ENCODE results near the gene TRIM17. TPM values are rescaled to one million over a fixed set of nuclear protein-coding genes. Genes with fewer than 3 reads are reported as not detected.

TRIM17 gene, protein sequence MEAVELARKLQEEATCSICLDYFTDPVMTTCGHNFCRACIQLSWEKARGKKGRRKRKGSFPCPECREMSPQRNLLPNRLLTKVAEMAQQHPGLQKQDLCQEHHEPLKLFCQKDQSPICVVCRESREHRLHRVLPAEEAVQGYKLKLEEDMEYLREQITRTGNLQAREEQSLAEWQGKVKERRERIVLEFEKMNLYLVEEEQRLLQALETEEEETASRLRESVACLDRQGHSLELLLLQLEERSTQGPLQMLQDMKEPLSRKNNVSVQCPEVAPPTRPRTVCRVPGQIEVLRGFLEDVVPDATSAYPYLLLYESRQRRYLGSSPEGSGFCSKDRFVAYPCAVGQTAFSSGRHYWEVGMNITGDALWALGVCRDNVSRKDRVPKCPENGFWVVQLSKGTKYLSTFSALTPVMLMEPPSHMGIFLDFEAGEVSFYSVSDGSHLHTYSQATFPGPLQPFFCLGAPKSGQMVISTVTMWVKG
- total RNA-seq (2012; rRNA removed), result 0.22 TPM in 1 of 2 replicates, not detected in the other

DNA sequence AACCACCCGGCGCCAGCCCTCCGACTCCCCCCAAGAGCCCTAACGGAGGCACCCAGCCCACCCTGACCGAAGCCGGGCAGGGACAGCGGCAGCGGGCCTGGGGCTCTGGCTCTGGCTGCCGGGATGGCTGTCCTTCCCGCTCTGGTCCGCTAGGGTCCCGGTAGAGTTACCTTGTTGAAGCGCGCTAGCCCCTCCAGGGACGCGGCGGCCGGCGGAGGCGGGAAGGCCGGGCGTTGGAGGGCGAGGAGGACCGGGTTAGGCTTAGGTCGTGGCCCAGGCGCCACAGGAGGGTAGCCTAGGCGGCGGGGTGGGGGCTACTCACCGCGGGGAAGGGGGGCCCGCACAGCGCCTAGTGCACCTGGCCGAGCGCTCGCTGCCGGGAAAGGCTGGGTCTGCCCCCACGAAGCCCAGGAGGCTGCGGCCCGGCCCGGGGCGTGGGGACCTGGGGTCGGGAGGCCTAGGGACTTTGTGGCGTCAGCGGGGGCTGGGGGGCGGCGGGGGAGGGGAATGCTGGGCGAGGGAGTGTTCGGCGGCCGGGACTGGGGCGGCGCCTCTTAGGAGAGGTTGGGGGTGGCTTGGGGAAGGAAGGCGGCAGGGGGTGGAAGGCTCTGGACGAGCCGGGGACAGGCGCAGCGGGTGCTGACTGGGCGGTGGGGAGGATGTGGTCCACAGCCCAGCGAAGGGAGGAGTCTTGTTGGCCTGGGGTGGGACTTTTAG is at the start of gene TRIM17:
Gene TRIM17 (minus strand): TSS at position 645 of the 717 bp plus-strand sequence. CDS start 1,789 bp downstream, outside the sequence.
- Histone ChIP-seq H3K4me3 (ENCODE audit: low read length) (peak within 1 kb of the TSS; percentile 3), H3K4me1 (ENCODE audit: control insufficient read depth, insufficient read depth, low read length) (peaks cover 6% of the 10 kb centered on the region), H3K9ac (ENCODE audit: low read depth, low read length) (no peak within 1 kb of the TSS), H3K27me3 (ENCODE audit: control insufficient read depth, insufficient read depth, low read length) (peaks cover 37% of the 10 kb centered on the region), H3K9me3 (replicated peaks; ENCODE audit: low read length) (no peaks in the 10 kb centered on the region), H3K4me2 (ENCODE audit: low read length) (peak within 1 kb of the TSS; percentile 54), H3K36me3 (ENCODE audit: insufficient read depth, low read length) (no peaks in the 10 kb centered on the region)

DNA sequence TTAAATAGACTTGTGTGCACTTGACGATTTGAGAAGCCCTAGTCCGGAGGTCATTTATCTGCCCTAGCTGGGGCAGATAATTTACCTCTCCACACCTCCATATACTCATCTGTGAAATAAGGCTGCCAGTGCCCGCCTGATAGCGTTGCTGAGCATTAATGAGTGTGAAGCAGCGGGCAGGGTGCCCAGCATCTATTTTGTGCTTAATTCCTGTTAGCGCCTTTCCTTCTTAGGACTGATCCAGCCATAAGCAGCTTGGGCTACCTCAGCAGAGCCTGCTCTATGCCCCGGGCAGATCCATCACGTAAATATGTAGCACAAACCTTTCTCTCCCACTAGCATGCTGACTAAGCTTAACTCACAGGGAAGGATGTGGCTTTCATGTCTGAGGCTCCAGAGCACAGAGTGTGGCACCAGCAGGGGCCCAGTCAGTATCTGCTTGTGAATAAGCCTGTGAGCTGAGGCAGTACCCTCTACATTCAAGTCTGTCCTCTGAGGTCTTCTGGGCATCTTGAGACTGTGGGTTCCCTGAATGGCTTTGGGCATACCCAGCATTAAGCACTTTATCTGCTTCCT is 49.0 kb upstream of the TRIM17 start:
- Histone ChIP-seq H3K4me2 (ENCODE audit: low read length) (no peak overlapping the region), H3K9me3 (replicated peaks; ENCODE audit: low read length) (no peaks in the 10 kb centered on the region), H3K4me1 (ENCODE audit: control insufficient read depth, insufficient read depth, low read length) (no peaks in the 10 kb centered on the region), H3K9ac (ENCODE audit: low read depth, low read length) (no peak overlapping the region), H3K36me3 (ENCODE audit: insufficient read depth, low read length) (no peaks in the 10 kb centered on the region), H3K27me3 (ENCODE audit: control insufficient read depth, insufficient read depth, low read length) (peaks cover 88% of the 10 kb centered on the region), H3K4me3 (ENCODE audit: low read length) (no peak overlapping the region)

DNA sequence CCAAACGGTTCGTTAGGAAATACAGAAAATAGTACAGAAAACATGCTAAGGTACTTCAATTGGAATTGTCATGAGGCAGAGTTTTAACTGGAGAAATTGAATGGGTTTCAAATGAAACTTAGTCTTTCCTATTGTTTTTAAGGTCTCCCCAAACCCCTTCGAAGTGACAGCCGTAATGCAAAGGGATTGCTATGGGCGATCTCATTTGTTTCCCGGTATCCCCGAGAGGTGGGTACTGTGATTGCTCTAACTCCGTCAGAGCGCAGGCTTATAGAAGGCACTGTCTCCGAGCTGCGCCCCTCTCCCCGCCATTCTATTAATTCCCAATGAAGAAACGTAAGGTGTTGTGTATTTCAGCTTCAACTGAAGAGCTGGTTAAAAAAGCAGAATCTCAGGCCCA is 48.5 kb upstream of the TRIM17 start:
- H3K9me3 ChIP-seq (replicated peaks; ENCODE audit: low read length), result no peaks in the 10 kb centered on the region
- no peaks in the 10 kb centered on the region for H3K4me1 ChIP-seq (ENCODE audit: control insufficient read depth, insufficient read depth, low read length)
- H3K4me2 ChIP-seq (ENCODE audit: low read length), result peak overlapping the region; percentile 65
- no peaks in the 10 kb centered on the region for H3K36me3 ChIP-seq (ENCODE audit: insufficient read depth, low read length)
- H3K27me3 ChIP-seq (ENCODE audit: control insufficient read depth, insufficient read depth, low read length), result peaks cover 86% of the 10 kb centered on the region
- H3K4me3 ChIP-seq (ENCODE audit: low read length), result no peak overlapping the region
- no peak overlapping the region for H3K9ac ChIP-seq (ENCODE audit: low read depth, low read length)

DNA sequence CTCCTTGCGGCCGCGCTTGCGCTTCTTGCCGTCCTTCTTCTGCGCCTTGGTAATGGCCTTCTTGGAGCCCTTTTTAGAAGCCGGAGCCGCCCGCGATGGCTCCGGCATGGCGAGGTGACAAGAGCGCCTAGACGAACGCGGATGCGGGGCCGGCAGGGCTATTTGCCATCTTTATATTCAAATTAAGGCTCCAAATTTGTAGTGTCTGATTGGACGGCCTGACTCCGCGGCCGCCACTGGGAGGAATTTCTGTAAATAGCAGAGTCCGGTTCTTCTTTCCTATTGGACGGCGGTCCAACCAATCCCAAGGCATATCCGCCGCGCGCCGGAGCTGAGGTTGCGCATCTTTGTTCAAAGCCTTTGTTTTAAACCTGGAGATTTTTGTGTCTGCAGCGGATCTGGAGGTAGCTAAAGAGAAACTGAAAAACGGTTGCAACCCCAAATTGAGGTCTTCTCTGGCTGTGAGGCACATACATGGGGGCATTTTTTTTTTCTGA is 47.9 kb upstream of the TRIM17 start:
- H3K27me3 ChIP-seq (ENCODE audit: control insufficient read depth, insufficient read depth, low read length), result peaks cover 82% of the 10 kb centered on the region
- H3K4me3 ChIP-seq (ENCODE audit: low read length), result peak overlapping the region; percentile 46
- H3K36me3 ChIP-seq (ENCODE audit: insufficient read depth, low read length), result no peaks in the 10 kb centered on the region
- H3K9ac ChIP-seq (ENCODE audit: low read depth, low read length), result no peak overlapping the region
- peak overlapping the region; percentile 65 for H3K4me2 ChIP-seq (ENCODE audit: low read length)
- no peaks in the 10 kb centered on the region for H3K9me3 ChIP-seq (replicated peaks; ENCODE audit: low read length)
- H3K4me1 ChIP-seq (ENCODE audit: control insufficient read depth, insufficient read depth, low read length), result peaks cover under 1% of the 10 kb centered on the region

DNA sequence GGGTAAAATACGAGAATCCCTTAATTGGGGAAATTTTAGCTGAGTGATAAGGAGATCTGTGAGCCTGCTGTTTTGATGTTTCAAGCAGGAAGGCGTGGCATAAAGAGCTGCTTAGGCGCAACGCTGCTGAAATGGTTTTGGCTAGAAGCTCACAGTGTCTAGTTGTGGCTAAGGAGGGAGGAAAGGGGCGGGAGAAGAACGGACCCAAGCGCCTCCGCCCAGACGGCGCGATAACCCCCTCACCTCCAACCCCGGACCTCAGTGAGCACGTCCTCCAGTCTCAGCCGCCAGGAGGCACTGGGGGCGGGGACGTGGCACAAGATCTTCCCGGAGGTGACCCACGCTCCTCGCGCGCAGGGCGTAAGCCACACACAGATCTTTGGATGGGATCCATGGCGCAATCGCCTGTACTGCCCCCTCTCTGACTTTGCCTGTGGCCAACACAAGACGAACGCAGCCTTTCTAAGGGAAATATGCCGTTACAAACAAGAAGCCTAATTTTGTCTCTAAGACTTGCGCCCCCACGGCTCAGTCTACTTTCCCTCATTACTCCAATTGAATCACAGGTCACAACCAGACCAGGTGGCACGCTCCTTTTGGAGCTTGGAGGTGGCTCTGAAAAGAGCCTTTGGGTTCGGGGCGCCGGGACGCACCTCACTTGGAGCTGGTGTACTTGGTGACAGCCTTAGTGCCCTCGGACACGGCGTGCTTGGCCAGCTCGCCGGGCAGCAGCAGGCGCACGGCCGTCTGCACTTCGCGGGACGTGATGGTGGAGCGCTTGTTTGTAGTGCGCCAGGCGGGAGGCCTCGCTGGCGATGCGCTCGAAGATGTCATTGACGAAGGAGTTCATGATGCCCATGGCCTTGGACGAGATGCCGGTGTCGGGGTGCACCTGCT is 47.1 kb upstream of the TRIM17 start:
- H3K4me1 ChIP-seq (ENCODE audit: control insufficient read depth, insufficient read depth, low read length), result peaks cover 8% of the 10 kb centered on the region
- peak overlapping the region; percentile 65 for H3K4me2 ChIP-seq (ENCODE audit: low read length)
- H3K4me3 ChIP-seq (ENCODE audit: low read length), result peak overlapping the region; percentile 46
- H3K27me3 ChIP-seq (ENCODE audit: control insufficient read depth, insufficient read depth, low read length), result peaks cover 75% of the 10 kb centered on the region
- H3K36me3 ChIP-seq (ENCODE audit: insufficient read depth, low read length), result no peaks in the 10 kb centered on the region
- H3K9me3 ChIP-seq (replicated peaks; ENCODE audit: low read length), result no peaks in the 10 kb centered on the region
- no peak overlapping the region for H3K9ac ChIP-seq (ENCODE audit: low read depth, low read length)

DNA sequence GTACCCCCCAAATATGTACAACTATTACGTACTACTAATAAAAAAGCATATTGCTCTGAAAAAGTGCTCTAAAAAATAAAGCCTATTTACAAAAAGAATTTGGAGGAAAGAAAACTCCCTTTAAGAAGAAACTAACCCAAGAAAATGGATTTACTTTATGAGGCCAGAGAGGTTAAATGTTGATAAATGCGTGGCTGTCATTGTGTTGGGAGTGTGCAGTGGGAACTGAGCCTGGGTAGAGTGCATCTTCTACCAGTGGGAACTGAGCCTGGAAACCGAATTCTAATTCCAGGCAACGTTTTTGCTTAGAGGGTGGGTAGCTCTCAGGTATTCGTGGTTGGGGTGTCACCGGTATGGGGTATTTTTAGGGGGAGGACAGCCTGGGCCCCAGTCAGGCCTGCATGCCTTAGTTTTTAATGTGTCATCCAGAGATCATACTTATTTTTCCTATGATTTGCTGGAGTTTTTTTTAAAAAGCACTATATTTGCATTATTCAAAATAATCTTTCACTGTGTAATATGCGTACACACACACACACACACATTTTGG is 46.4 kb upstream of the TRIM17 start:
- Histone ChIP-seq H3K4me1 (ENCODE audit: control insufficient read depth, insufficient read depth, low read length) (peaks cover 10% of the 10 kb centered on the region), H3K4me2 (ENCODE audit: low read length) (no peak overlapping the region), H3K9ac (ENCODE audit: low read depth, low read length) (no peak overlapping the region), H3K4me3 (ENCODE audit: low read length) (no peak overlapping the region), H3K36me3 (ENCODE audit: insufficient read depth, low read length) (no peaks in the 10 kb centered on the region), H3K27me3 (ENCODE audit: control insufficient read depth, insufficient read depth, low read length) (peaks cover 68% of the 10 kb centered on the region), H3K9me3 (replicated peaks; ENCODE audit: low read length) (no peaks in the 10 kb centered on the region)

DNA sequence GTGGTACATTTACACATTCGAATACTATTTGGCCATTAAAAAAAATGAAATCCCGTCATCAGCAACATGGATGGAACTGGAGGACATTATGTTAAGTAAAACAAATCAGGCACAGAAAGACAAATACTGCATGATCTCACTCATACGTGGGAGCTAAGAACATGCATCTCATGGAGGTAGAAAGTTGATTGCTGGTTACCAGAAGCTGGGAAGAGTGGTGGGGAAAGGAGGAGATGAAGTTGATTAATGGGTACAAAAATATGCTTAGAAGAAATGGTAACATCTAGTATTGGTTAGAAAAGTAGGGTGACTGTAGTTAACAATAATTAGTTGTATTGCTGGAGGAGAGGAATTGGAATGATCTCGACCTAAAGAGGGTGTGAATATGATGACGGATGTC is 45.9 kb upstream of the TRIM17 start:
- Histone ChIP-seq H3K4me1 (ENCODE audit: control insufficient read depth, insufficient read depth, low read length) (peaks cover 10% of the 10 kb centered on the region), H3K36me3 (ENCODE audit: insufficient read depth, low read length) (no peaks in the 10 kb centered on the region), H3K27me3 (ENCODE audit: control insufficient read depth, insufficient read depth, low read length) (peaks cover 62% of the 10 kb centered on the region), H3K4me3 (ENCODE audit: low read length) (no peak overlapping the region), H3K9me3 (replicated peaks; ENCODE audit: low read length) (no peaks in the 10 kb centered on the region), H3K9ac (ENCODE audit: low read depth, low read length) (no peak overlapping the region), H3K4me2 (ENCODE audit: low read length) (no peak overlapping the region)

DNA sequence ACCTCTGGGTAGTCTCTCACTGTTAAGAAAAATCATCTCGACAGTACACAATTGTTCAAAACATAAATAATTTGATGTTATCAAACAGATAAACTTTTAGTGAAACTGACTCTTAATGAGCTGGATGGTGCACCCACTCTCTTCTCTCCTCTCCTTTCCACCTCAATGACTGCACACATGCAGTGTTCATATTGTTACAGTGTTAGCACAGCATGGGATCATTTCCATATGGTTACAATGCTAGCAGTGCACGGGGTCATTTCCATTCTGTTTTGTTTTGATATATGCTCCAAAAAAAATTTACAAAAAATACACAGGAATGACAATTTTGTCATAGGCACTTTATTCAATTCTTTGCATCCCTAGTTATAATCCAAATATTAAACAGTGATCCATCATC is 44.2 kb upstream of the TRIM17 start:
- Histone ChIP-seq H3K27me3 (ENCODE audit: control insufficient read depth, insufficient read depth, low read length) (peaks cover 46% of the 10 kb centered on the region), H3K36me3 (ENCODE audit: insufficient read depth, low read length) (no peaks in the 10 kb centered on the region), H3K9ac (ENCODE audit: low read depth, low read length) (no peak overlapping the region), H3K4me2 (ENCODE audit: low read length) (no peak overlapping the region), H3K4me1 (ENCODE audit: control insufficient read depth, insufficient read depth, low read length) (peaks cover 19% of the 10 kb centered on the region), H3K9me3 (replicated peaks; ENCODE audit: low read length) (no peaks in the 10 kb centered on the region), H3K4me3 (ENCODE audit: low read length) (no peak overlapping the region)

DNA sequence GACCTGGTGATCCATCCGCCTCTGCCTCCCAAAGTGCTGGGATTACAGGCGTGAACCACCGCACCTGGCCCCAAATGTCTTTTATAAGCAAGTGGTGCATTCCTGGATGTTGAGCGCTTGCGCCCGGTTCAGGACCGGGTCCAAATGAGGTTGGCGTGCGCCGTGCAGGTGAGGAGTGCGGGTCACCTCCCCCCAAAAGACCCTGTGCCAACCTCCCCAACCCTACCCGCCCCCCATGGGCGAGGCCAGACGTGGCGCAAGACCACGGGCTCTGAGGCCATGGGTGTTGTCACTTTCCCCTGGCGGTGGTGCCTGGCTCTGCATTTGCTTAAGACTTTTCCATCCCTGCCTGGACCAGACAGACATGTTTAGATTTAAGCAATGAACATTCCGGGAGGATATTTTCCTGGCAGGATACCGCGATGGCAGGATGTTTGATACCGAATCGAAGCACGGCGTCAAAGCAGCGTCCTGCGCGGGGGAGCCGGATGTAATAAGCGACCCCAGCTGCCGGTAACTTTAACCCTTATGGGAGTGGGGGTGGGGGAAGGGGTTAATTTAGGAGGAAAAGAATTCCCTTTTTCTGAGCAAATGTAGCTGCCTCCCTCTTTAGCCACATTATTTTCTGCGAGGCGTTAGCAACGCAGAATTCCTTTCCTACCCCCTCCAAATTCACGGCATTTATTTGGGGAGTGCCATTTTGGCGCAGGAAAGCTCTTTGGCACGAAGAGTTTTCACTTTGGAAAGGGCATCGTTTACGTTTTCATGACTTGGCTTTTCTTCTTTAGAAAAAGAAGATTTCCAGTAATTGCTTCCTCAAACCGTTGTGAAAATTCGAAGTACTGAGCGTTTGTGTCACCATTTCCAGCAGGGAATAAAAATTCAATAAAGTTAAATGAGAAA is 42.7 kb upstream of the TRIM17 start:
- Histone ChIP-seq H3K4me1 (ENCODE audit: control insufficient read depth, insufficient read depth, low read length) (peaks cover 19% of the 10 kb centered on the region), H3K36me3 (ENCODE audit: insufficient read depth, low read length) (no peaks in the 10 kb centered on the region), H3K4me3 (ENCODE audit: low read length) (peak overlapping the region; percentile 77)

More for the DNA sequence above, 42.7 kb upstream of the TRIM17 start:
- no peaks in the 10 kb centered on the region for H3K9me3 ChIP-seq (replicated peaks; ENCODE audit: low read length)
- H3K4me2 ChIP-seq (ENCODE audit: low read length), result peak overlapping the region; percentile 90
- no peak overlapping the region for H3K9ac ChIP-seq (ENCODE audit: low read depth, low read length)
- peaks cover 31% of the 10 kb centered on the region for H3K27me3 ChIP-seq (ENCODE audit: control insufficient read depth, insufficient read depth, low read length)
